ENCODE data around the gene DDX10. TPM values are rescaled to one million over a fixed set of nuclear protein-coding genes. Genes with fewer than 3 reads are reported as not detected.

Gene DDX10
- total and polyA plus RNA-seq, 10 donors: 17.5 to 39.3 (median 23.0) TPM

DNA sequence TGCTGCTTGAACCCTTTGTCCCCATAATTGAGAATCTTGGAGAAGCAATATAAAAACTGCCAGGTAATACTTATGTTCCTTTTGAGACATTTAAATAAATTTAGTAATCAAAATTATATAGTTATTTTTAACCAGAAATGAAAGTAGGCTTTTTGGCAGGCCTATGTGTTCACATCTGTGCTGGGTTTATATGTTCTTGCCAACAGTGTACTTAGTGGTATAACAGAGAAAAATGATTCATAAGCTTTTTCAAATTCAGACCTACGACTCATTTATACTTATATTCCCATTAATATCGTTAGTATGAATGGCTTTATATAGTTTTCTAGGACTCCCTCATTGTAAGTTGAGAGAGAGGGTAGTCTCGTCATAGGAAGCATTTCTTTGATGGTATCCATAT lies 79.0 kb downstream of the DDX10 start:
- intact Hi-C loops (cut with DNase I; ENCODE audit: low total_unique reads): no loop called here
- H3K9me3 ChIP-seq: peaks cover 0 to 18% (median 12%) of the 10 kb centered on the region in 8 donors
- 87 to 95% (median 92%) methylated on average over 3 of the region's 3 CpGs for WGBS, 5 donors
- TF ChIP-seq POLR2AphosphoS5 (IDR thresholded peaks at IDR 0.05): no peak
- no peak for TF ChIP-seq POLR2A (IDR thresholded peaks at IDR 0.05)
- TF ChIP-seq, protein P1, sequence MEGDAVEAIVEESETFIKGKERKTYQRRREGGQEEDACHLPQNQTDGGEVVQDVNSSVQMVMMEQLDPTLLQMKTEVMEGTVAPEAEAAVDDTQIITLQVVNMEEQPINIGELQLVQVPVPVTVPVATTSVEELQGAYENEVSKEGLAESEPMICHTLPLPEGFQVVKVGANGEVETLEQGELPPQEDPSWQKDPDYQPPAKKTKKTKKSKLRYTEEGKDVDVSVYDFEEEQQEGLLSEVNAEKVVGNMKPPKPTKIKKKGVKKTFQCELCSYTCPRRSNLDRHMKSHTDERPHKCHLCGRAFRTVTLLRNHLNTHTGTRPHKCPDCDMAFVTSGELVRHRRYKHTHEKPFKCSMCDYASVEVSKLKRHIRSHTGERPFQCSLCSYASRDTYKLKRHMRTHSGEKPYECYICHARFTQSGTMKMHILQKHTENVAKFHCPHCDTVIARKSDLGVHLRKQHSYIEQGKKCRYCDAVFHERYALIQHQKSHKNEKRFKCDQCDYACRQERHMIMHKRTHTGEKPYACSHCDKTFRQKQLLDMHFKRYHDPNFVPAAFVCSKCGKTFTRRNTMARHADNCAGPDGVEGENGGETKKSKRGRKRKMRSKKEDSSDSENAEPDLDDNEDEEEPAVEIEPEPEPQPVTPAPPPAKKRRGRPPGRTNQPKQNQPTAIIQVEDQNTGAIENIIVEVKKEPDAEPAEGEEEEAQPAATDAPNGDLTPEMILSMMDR (IDR thresholded peaks at IDR 0.05 in 8 of 11, conservative IDR thresholded peaks at IDR 0.05 in 3 of 11): no peak
- H3K4me3 ChIP-seq: no peak overlapping the region
- DNase-seq: no peak
- H3K27ac ChIP-seq: no peak overlapping the region
- no peaks in the 10 kb centered on the region for H3K27me3 ChIP-seq (replicated peaks in 1 of 7)
- peaks cover 0 to 5% (median 0%) of the 10 kb centered on the region in 6 donors for H3K36me3 ChIP-seq
- no peaks in the 10 kb centered on the region for H3K4me1 ChIP-seq

GRCh38 chr11:108748968-108749367 lies 84.1 kb downstream of the DDX10 start:
- WGBS, 5 donors: 96 to 98% (median 97%) methylated on average over 6 of the region's 6 CpGs
- Histone ChIP-seq H3K27ac (no peak overlapping the region), H3K36me3 (peaks cover 0 to 5% (median 0%) of the 10 kb centered on the region in 6 donors), H3K4me1 (no peaks in the 10 kb centered on the region), H3K4me3 (no peak overlapping the region), H3K27me3 (replicated peaks in 1 of 7) (no peaks in the 10 kb centered on the region), H3K9me3 (no peaks in the 10 kb centered on the region)
- TF ChIP-seq, protein P1 (IDR thresholded peaks at IDR 0.05 in 8 of 11, conservative IDR thresholded peaks at IDR 0.05 in 3 of 11): no peak
- TF ChIP-seq POLR2A (IDR thresholded peaks at IDR 0.05): no peak
- no peak for TF ChIP-seq POLR2AphosphoS5 (IDR thresholded peaks at IDR 0.05)
- no peak for DNase-seq
- intact Hi-C loops (cut with DNase I; ENCODE audit: low total_unique reads): no loop called here

DNA sequence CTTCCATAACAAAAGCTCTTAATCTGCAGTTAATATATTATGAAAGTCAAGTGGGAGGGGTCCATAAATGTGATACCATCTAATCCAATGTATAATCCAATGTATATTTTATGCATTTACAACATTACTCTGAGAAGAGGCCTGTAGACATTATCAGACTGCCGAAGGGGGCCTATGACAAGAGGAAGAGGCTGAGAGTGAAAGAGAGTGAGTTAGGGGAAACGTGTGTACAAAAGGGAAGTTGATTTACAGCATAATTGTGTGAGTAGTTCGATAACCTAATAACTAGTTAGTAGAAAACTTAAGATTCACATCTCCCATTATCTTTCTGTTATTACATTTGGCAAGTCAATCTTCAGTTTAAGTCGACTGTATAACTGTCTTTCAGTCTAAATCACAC lies 86.6 kb downstream of the DDX10 start:
- peaks cover 0 to 12% (median 4%) of the 10 kb centered on the region in 6 donors for H3K4me1 ChIP-seq
- intact Hi-C loops (cut with DNase I; ENCODE audit: low total_unique reads): no loop called here

DNA sequence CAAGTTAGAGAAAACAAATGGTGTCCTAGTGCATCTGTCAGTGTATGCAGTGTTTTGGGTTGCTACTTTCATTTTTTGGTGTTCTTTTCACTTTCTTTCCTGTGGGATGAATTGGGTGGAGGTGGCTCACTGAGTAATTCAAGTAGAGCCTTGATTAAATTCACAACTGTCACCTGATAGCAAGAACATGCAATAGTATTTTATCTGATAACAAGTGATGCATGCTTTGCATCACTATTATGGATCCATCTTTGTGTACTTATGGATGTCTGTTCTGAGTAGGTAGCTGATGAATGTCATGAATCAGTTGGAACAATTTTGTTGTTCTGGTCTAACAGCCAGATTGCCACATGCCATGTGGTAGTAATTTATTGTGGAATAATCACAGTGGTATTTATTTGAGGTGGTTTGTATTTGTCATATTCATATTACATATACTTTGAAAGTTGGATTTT lies 87.5 kb downstream of the DDX10 start:
- Histone ChIP-seq H3K27me3 (replicated peaks in 1 of 7) (no peaks in the 10 kb centered on the region), H3K4me3 (no peak overlapping the region), H3K4me1 (peaks cover 0 to 12% (median 4%) of the 10 kb centered on the region in 6 donors), H3K27ac (no peak overlapping the region), H3K9me3 (no peaks in the 10 kb centered on the region), H3K36me3 (no peaks in the 10 kb centered on the region)
- TF ChIP-seq POLR2A (IDR thresholded peaks at IDR 0.05): no peak
- TF ChIP-seq POLR2AphosphoS5 (IDR thresholded peaks at IDR 0.05): no peak
- TF ChIP-seq, protein P1 (IDR thresholded peaks at IDR 0.05 in 8 of 11, conservative IDR thresholded peaks at IDR 0.05 in 3 of 11): no peak
- DNase-seq: no peak
- intact Hi-C loops (cut with DNase I; ENCODE audit: low total_unique reads): no loop called here

More for the DNA sequence above, 86.6 kb downstream of the DDX10 start:
- TF ChIP-seq POLR2A (IDR thresholded peaks at IDR 0.05) (no peak), POLR2AphosphoS5 (IDR thresholded peaks at IDR 0.05) (no peak)
- TF ChIP-seq, protein P1 (IDR thresholded peaks at IDR 0.05 in 8 of 11, conservative IDR thresholded peaks at IDR 0.05 in 3 of 11): no peak
- no peak overlapping the region for H3K27ac ChIP-seq
- no peak overlapping the region for H3K4me3 ChIP-seq
- 48 to 65% (median 57%) methylated on average over 4 of the region's 4 CpGs for WGBS, 5 donors
- H3K9me3 ChIP-seq: no peaks in the 10 kb centered on the region
- H3K36me3 ChIP-seq: no peaks in the 10 kb centered on the region
- no peaks in the 10 kb centered on the region for H3K27me3 ChIP-seq (replicated peaks in 1 of 7)
- DNase-seq: no peak

Measured in spleen (tissue), 11 donors.